GM18499 (cell line): ENCODE results near the gene CCDC192.
"Not testable (repeated sequence)": the region's sequence is repeated elsewhere in the genome, so short reads cannot be mapped to it uniquely, and the experiment has no call there.

ENCODE experiments used
- ATAC-seq: cut with Tn5 transposase; IDR thresholded peaks from one replicate; pipeline ENCODE4 v1.9.1; 2021; ENCODE audit warnings: moderate number of reproducible peaks; ENCODE audit not compliant: insufficient read depth, unreplicated experiment

CCDC192 gene

DNA sequence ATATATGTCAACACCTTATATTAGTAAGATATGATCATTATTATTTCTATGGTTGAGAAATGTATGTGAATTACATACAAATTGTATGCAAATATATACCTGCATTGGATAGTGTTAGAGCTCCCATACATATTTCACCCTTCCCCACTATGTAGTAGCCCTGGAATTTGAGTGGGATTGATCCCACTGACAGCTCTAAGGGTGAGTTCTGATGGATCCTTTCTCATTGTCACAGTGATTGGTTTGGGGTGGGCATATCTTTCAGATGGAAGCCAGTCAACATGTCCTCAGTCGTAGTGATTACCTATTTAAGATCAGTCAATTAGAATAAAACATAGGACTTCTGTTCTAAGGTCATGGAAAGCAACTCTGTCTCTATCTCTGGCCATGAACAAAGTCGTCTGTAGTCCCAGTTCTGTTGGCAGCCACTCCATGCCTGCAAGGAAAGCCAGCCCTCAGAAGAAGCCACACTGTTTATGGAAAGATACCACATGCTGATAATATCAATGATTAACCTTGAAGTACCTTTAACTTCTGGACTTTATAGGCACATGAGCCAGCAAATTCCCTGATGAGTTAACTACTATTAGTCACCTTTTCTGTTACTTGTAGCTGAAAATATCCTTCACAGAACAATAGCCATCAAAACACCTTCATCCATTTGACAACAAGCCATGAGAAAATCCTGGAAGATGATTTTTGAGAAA lies 5.1 kb upstream of the CCDC192 start:
- no peak for ATAC-seq

DNA sequence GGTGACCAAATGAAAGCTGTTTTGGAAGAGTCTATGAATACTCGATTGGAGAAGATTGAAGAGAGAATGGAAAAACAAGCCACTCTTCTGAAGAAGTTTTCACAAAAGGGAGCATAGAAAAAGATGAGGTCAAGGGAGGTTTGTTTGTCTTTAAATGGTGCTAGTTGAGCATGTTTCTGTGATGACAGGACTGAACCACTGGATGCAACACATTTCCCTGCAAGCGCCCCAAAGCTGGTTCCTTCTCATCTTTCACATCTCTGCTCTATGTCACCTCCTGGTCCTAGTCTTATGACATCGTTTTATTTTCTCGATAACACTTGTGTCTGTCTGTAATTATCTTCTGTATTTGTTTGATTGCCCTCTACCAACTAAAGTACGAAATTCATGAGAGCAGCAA lies 3.8 kb upstream of the CCDC192 start:
- no peak for ATAC-seq

DNA sequence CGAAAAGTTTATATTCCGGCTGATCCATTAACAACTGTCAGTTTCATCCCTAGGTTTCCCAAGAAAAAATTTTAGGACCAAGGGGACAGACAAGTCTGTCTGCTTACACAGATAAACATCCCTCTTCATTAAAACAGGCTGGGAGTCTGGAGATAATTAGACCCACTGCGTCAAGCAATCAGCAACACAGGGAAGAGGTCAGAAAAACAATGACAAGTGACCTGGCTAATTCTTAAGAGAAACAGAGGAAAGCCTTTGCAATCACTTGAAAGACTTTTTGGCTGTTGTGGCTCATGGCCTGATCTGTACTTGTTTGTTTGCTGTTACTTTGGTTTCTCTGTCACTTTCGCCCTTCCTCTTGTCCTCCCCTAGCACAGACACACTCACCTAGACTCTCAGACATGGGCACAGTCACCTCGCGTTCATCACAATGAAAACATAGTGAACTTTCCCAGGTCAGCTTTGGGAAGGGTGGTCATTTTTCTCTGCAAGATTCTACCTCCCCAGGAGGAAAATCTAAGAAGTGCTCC lies 2.9 kb upstream of the CCDC192 start:
- no peak for ATAC-seq

DNA sequence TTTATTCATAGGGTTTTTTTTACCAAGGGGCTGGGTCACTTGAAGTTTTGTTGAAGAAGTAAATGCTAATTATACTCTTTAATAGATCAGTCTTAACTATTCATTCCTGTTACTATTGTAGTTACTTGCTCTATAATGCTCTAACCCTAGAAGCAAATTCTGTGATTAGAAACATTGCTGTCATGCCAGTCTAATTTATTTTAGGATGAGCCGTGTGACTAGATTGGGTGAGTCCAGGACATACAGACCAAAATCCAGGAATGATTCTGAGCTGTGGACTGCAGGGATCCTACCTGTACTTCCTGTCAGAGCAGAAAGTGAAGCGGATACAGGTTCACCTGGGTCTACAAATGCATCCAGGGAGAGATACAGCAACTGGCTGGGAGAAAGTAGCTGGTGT lies 757 bp upstream of the CCDC192 start:
- no peak for ATAC-seq

DNA sequence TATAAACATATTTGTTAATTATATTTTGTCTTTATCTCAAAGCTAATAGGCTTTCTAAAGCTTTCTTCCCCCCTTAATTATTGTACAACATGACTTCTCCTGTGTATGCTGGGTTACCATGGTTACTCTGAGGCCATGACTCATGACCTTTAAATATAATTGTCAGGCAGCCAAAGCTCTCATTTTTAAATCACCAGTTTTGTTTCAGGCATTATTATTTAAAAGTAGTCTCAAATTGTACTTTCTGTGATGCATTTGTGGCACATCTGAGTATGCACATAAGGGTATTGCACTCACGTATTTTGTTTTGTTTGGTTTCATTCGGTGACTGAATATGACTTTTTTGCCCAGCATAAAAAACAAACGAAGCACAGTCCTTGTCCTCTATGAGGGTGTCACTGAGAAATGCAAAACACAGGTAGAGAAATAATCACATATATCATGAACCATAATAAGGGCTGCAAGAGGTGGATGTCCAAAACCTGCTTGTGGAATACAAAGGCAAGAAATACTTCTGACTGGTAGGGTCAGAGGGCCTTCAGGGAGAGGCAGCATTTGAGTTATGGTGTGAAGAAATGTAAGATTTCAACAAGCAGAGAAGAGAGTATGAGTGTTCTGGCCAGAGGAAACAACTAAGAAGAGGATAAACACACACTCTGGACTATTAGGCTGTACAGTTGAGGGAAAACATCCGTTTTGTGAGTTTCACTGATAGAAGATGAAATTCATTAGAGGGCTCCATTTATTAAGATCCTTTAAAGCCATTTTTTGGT lies 2.1 kb downstream of the CCDC192 start:
- no peak for ATAC-seq

DNA sequence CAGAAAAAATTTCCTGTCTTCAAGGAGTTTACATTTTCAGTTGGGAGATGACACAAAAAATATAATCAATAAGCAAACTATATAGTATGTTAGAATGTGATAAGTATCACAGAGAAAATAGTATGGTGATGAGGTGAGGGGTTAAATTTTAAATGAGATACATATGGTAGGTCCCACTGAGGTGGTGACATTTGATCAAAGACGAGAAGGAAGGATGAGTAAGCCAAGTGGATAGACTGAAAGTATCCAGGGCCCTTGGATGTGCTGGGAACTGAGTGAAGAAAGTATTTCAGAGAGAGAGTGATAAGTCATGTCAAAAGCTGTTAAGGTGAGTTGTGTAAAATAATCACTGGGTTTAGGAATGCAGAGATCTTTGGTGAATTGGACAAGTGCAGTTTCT lies 3.5 kb downstream of the CCDC192 start:
- no peak for ATAC-seq

DNA sequence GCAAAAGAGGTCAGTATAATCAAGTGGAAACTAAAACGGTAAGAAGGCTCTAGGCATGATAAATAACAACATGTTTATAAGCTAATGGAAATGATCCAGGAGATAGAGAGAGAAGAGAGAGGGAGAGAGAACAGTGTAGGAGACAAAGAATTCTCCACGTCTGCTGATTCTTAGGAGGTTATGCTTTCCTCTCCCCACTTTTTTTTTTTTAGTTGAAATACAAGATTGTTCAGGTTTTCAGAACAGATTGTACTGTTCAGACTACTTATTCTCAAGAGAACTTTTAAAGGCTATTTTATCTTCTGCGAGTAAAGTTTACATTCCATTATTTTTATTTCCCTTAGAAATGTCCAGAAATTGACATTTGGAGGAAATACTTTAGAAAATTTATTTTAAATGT lies 4.0 kb downstream of the CCDC192 start:
- ATAC-seq: no peak

DNA sequence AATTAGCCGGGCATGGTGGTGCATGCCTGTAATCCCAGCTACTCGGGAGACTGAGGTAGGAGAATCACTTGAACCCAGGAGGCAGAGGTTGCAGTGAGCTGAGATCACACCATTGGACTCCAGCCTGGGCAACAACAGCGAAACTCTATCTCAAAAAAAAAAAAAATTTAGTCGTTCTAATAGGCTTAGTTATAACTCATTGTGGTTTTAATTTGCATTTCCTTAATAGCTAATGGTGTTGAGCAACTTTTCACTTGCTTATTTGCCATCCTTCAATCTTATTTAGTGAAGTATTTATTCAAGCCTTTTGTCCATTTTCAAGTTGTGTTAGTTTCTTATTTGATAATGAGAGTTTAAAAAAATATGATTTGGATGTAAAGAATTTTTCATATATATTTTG lies 9.9 kb downstream of the CCDC192 start:
- ATAC-seq: not testable (repeated sequence)

DNA sequence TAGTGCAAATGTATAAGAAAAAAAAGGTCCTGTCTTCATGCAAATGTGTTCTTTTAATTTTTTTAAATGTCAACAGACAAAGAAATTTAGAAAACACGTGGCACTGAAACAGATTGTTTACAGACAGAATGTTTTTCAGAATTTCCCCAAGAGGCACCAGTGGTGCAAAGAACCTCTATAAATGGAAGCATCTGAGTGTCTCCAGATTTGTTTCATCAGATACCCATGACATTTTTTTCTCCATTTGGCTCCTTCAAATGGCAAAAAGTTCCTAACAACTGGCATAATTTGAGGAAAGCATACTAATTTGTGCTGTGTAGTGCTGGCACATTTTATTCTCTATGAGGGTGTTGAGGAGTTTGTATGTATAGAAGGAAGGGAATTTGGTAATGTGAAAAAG lies 15.0 kb downstream of the CCDC192 start:
- ATAC-seq: no peak

DNA sequence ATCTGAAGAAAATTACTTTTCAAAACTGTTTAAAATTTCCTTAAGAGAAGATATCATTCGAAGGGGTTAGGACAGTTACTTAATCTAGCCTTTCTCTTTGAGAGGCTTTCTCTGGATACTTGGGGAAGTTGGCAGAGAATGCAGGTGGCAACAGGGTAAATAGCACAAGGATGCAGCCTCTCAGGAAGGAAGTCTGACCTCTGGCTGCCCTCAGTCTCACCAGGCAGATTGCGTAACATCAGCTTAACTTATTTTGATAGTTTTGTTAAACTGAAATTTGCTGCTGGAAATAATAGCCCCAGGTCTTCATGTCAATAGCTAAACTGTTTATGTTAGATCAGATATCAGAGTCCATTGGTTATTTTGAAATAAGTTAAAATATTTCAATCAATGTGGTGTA lies 20.4 kb downstream of the CCDC192 start:
- no peak for ATAC-seq

DNA sequence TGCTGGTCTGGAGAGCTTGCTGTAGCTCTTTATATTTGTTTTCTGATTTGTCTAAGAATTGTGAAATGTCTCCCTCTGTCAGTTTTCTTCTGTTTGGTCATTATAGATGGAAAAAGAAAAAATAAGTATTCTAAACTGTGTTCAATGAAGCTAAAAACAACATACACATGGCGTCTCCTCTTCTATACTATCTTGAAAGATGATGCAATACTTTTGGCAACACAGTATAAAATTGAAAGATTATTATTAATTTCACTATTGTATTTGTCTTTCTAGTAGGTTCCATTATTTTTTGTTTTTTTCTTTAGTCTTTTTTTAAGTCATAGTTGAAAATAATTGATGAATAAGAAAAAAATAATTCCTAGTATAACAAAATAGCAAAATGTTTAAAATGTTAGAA lies 22.5 kb downstream of the CCDC192 start:
- no peak for ATAC-seq

DNA sequence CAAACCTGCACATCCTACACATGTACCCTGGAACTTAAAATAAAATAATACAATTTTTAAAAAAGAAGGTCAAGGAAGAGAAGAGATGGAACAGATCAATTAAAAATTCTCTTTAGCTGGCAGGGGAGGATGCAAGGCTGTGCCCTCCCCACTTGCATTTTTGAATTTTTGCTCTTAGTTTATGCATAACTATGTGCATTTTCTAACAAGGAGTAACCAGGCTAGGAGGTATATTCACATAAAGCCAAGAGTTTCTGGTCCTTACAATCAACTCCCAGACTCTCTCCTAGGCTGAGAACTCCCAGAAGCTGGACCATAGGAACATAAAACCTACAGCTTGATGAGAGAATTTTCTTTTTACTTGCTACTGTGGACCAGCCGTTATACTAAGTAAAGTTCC lies 29.8 kb downstream of the CCDC192 start:
- ATAC-seq: no peak

DNA sequence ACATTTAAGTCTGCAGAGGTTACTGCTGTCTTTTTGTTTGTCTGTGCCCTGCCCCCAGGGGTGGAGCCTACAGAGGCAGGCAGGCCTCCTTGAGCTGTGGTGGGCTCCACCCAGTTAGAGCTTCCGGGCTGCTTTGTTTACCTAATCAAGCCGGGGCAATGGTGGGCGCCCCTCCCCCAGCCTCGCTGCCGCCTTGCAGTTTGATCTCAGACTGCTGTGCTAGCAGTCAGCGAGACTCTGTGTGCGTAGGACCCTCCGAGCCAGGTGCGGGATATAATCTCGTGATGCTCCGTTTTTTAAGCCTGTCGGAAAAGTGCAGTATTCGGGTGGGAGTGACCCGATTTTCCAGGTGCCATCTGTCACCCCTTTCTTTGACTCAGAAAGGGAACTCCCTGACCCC lies 36.2 kb downstream of the CCDC192 start:
- ATAC-seq: not testable (repeated sequence)

DNA sequence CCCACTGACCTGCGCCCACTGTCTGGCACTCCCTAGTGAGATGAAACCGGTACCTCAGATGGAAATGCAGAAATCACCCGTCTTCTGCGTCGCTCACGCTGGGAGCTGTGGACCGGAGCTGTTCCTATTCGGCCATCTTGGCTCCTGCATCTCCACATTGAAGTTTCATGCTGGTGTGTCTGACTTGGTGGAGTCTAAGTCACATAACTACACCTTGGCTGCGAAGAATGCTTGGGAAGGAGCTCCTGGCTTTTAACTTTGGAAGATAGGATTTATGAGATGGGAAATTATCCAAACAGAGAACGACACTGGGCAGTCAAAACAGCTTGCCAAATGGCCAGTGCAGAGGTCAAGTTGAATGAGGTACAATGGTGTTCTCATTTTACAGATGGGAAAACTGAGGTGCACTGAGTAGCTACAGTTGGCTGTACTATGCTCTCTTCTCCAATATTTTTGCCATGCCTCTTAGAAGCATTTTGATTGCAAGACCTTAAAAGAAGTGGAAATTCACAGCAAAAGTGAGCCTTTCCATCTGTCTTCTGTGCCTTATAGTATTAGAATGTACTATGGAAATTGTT lies 36.7 kb downstream of the CCDC192 start:
- ATAC-seq: no peak

DNA sequence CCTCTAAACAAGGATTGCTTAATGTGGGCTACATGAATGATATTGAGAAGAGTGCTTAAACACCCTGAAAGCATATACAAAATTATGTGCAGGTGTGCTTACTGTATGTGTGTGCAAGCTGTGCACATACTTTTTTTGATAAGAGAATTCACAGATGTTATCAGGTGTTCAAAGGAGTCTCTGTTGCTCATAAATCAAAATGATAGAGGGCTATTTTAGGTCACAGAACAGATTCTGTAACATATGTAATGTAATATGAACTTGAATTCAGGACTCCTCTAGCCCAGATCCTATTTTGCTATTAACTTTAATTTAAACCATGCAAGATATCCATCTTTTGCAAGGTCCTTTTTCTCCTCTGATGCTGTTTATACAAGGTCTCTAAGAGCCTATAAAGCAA lies 38.2 kb downstream of the CCDC192 start:
- ATAC-seq: no peak

DNA sequence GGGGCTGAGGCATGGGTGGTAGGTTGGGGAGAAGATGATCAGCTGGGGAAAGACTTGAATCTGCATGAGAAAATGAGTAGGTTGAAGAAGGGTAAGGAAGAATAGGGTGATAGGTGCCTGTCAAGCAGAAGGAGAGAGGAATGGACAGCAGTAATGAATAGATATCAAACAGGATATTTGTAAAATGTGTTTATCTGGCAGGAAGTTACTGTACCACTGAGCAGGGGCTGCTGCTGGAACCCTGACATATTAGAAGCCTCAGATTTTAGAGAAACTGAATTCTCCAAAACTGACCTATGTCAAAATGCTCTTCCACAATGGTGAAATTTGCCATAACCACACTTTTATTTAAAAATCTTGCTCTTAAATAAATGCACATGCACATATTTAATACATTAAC lies 41.0 kb downstream of the CCDC192 start:
- ATAC-seq: no peak

DNA sequence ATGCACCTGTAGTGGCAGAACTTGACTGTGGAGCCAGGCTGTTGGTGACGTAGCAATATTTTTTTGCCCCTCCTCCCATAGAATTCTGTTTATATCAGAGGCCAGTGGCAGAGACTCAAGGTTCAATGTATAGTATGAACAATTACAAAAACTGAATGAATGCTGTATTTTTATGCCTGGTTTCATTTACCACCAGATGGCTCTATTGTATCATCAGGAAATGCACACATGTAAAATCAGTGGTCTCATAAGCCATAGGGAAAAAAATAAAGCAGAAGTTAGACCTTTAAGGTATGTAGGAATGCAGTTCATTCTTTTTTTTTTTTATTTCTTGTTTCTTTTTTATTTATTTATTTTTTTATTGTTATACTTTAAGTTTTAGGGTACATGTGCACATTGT lies 43.6 kb downstream of the CCDC192 start:
- no peak for ATAC-seq

DNA sequence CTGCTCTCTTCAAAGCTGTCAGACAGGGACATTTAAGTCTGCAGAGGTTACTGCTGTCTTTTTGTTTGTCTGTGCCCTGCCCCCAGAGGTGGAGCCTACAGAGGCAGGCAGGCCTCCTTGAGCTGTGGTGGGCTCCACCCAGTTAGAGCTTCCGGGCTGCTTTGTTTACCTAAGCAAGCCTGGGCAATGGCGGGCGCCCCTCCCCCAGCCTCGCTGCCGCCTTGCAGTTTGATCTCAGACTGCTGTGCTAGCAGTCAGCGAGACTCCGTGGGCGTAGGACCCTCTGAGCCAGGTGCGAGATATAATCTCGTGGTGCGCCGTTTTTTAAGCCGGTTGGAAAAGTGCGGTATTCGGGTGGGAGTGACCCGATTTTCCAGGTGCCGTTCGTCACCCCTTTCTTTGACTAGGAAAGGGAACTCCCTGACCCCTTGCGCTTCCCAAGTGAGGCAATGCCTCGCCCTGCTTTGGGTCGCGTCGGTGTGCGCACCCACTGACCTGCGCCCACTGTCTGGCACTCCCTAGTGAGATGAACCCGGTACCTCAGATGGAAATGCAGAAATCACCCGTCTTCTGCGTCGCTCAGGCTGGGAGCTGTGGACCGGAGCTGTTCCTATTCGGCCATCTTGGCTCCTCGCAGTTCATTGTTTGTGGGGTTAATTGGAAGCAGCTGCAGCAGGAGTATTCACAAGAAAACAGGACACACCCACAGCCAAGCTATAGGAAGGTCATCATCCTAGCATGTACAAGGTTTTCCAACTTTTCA lies 49.5 kb downstream of the CCDC192 start:
- ATAC-seq: not testable (repeated sequence)

DNA sequence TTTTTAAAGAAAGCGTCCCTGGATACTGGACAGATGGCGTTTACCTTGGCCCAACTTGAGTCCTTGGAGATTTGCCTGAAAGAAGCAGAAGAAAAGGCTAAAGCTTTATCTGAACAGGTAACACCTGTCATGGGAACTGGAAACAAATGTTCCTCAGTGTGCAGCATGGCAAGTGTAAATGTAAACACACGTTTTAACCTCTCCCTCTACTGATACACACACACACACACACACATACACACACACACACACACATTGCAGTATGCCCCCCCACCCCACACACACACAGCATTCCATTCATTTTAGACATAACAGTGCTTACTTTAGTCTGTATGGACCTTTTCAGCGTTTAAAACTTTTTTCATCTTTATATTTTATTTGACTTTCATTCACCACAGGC lies 51.1 kb downstream of the CCDC192 start:
- no peak for ATAC-seq

DNA sequence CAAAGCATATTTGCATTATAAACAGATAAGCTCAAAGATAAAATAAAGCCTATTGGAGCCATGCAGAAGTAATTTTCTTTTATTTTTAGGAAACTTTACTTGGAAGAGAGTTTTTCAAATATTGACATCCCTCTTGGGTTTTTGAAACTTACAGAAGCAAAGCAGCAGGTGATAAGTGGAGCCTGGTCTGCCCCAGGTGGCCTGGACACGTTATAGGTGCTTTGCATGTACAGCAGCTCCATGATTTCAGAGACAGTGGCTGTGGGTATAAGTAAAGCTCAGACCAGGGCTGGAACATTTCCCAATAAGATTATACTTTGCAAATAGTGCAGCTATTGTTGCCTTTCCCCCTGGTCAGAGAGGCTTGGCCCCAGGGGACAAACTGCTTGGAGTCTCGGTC lies 51.5 kb downstream of the CCDC192 start:
- ATAC-seq: no peak

DNA sequence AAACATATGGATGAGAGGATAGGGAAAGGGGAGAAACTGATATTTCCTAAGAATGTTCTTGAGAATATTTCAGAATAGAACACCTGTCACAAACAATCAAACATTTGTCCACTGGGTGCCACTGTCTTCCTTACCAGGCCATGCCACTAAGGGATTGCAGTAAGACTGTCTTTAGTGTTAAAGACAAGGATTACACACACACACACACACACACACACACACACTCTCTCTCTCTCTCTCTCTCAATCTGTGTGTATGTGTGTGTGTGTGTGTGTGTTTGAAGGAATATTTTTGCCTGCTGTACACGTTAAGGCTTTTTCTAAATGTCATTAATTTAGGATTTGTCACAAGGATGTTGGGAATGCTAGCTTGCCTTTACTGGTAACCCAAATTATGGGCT lies 54.4 kb downstream of the CCDC192 start:
- ATAC-seq: no peak
